ENCODE data around the gene WDPCP. TPM values are rescaled to one million over a fixed set of nuclear protein-coding genes. Genes with fewer than 3 reads are reported as not detected.
"Not testable (repeated sequence)": the region's sequence is repeated elsewhere in the genome, so short reads cannot be mapped to it uniquely, and the experiment has no call there.

The WDPCP gene
- polyA plus RNA-seq, 3 donors: 12.3 to 16.2 (median 15.5) TPM

GRCh38 chr2:63424329-63425078 lies 163.8 kb downstream of the WDPCP start:
- DNase-seq (ENCODE audit: extremely low read depth in 1 of 11, low read depth in 9 of 11, low spot score in 4 of 11): no peak

- no peak for DNase-seq (ENCODE audit: extremely low read depth in 1 of 11, low read depth in 9 of 11, low spot score in 4 of 11)
Measured at GRCh38 chr2:63422556-63422955, 165.7 kb downstream of the WDPCP start.

GRCh38 chr2:63408530-63408929 lies 179.7 kb downstream of the WDPCP start:
- no peak for DNase-seq (ENCODE audit: extremely low read depth in 1 of 11, low read depth in 9 of 11, low spot score in 4 of 11)

GRCh38 chr2:63406641-63407040 lies 181.6 kb downstream of the WDPCP start:
- DNase-seq (ENCODE audit: extremely low read depth in 1 of 11, low read depth in 9 of 11, low spot score in 4 of 11): no peak

GRCh38 chr2:63403820-63404219 lies 184.5 kb downstream of the WDPCP start:
- no peak for DNase-seq (ENCODE audit: extremely low read depth in 1 of 11, low read depth in 9 of 11, low spot score in 4 of 11)

- DNase-seq (ENCODE audit: extremely low read depth in 1 of 11, low read depth in 9 of 11, low spot score in 4 of 11): not testable (repeated sequence)
Measured at GRCh38 chr2:63402889-63403288, 185.4 kb downstream of the WDPCP start.

GRCh38 chr2:63399156-63399555 lies 189.1 kb downstream of the WDPCP start:
- DNase-seq (ENCODE audit: extremely low read depth in 1 of 11, low read depth in 9 of 11, low spot score in 4 of 11): no peak

- no peak for DNase-seq (ENCODE audit: extremely low read depth in 1 of 11, low read depth in 9 of 11, low spot score in 4 of 11)
Measured at GRCh38 chr2:63379451-63379850, 208.8 kb downstream of the WDPCP start.

GRCh38 chr2:63378589-63378988 lies 209.7 kb downstream of the WDPCP start:
- no peak for DNase-seq (ENCODE audit: extremely low read depth in 1 of 11, low read depth in 9 of 11, low spot score in 4 of 11)

- no peak for DNase-seq (ENCODE audit: extremely low read depth in 1 of 11, low read depth in 9 of 11, low spot score in 4 of 11)
Measured at GRCh38 chr2:63374341-63374740, 213.9 kb downstream of the WDPCP start.

- no peak for DNase-seq (ENCODE audit: extremely low read depth in 1 of 11, low read depth in 9 of 11, low spot score in 4 of 11)
Measured at GRCh38 chr2:63372549-63372948, 215.7 kb downstream of the WDPCP start.

GRCh38 chr2:63369146-63369545 lies 219.1 kb downstream of the WDPCP start:
- DNase-seq (ENCODE audit: extremely low read depth in 1 of 11, low read depth in 9 of 11, low spot score in 4 of 11): no peak

GRCh38 chr2:63364866-63365265 lies 223.4 kb downstream of the WDPCP start:
- no peak for DNase-seq (ENCODE audit: extremely low read depth in 1 of 11, low read depth in 9 of 11, low spot score in 4 of 11)

- not testable (repeated sequence) for DNase-seq (ENCODE audit: extremely low read depth in 1 of 11, low read depth in 9 of 11, low spot score in 4 of 11)
Measured at GRCh38 chr2:63357722-63358121, 230.6 kb downstream of the WDPCP start.

- DNase-seq (ENCODE audit: extremely low read depth in 1 of 11, low read depth in 9 of 11, low spot score in 4 of 11): no peak
Measured at GRCh38 chr2:63347361-63347760, 240.9 kb downstream of the WDPCP start.

- DNase-seq (ENCODE audit: extremely low read depth in 1 of 11, low read depth in 9 of 11, low spot score in 4 of 11): no peak
Measured at GRCh38 chr2:63346411-63346810, 241.9 kb downstream of the WDPCP start.

- no peak for DNase-seq (ENCODE audit: extremely low read depth in 1 of 11, low read depth in 9 of 11, low spot score in 4 of 11)
Measured at GRCh38 chr2:63345285-63345633, 243.0 kb downstream of the WDPCP start.

- DNase-seq (ENCODE audit: extremely low read depth in 1 of 11, low read depth in 9 of 11, low spot score in 4 of 11): no peak
Measured at GRCh38 chr2:63344575-63345284, 243.5 kb downstream of the WDPCP start.

GRCh38 chr2:63343397-63344109 lies 244.7 kb downstream of the WDPCP start:
- DNase-seq (ENCODE audit: extremely low read depth in 1 of 11, low read depth in 9 of 11, low spot score in 4 of 11): no peak

- no peak for DNase-seq (ENCODE audit: extremely low read depth in 1 of 11, low read depth in 9 of 11, low spot score in 4 of 11)
Measured at GRCh38 chr2:63340443-63340842, 247.8 kb downstream of the WDPCP start.

Measured in renal cortex interstitium (tissue), 11 donors.